RPMI7951 (cell line): ENCODE data around the gene ZDHHC14. TPM values are rescaled to one million over a fixed set of nuclear protein-coding genes. Genes with fewer than 3 reads are reported as not detected.
"Not testable (repeated sequence)": the region's sequence is repeated elsewhere in the genome, so short reads cannot be mapped to it uniquely, and the experiment has no call there.

Experiments
- DNase-seq: peaks from one replicate; pipeline ENCODE4 v3.0.0-alpha.2; 2012; ENCODE audit warnings: low read depth
- total RNA-seq: library from RNA; depleted of rRNA; stranded (reverse); fragments of >200 nt; shearing (Covaris generic); gene quantifications from 2 replicates; pipeline ENCODE4 v1.2.3, GENCODE V29; 2014; rRNA removed

ZDHHC14 gene
- total RNA-seq, 1 experiment from 2014 or later, result 1.8 TPM

DNA sequence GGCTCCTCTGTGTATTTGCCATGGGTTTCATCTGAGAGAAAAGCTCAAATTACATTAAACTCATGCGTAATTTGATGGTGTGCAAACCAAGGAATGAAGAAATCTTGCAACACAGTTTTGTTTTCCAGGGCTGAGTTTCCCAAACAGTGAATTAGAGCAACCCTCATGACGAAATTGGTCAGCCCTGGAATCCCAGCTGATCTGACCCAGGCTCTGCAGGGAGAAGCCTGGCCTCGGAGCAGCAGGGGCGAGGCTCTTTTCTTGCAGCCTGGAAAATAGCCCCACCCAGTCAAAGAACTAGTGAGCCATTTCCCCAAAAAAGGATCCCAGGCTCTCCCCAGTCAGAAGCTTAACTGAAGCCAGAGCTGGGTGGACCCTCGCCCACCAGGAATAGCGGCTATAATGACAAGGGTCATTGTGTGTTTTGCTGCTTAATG is 334.8 kb downstream of the ZDHHC14 start:
- peak; percentile 55 for DNase-seq

DNA sequence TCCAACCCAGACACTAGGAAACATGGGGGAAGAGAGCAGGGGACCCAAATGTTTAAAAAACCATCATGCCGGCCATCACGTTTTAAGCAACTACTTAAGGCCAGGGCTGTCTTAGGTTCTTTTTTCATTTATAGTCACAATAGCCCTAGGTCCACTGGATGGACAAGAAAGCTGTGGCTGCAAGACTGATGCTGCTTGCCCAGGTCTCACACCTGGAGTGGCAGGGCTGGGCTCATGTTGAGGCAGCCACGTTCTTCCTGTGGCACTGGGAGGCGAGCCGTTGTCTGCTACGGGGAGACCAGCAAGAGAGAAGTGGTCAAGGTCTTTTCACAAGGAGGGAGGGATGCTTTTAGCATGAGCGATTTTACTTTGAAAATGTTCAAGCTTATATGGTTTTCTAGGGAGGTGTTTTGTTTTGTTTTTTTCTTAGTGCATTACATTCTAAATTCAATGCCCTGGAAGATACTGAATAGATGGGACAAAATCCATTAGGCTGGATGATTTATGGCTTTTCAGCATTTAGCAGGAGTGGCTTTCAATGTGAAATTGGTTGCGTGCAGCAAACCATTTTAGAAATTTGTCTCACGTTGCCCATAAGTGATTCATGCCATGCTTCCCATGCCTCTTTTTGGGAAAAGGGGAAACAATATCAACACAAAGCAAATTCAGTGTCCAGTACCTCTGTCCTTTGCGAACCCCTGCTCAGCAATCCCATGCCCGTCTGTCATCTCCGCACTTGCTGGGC is 335.4 kb downstream of the ZDHHC14 start:
- no peak for DNase-seq

DNA sequence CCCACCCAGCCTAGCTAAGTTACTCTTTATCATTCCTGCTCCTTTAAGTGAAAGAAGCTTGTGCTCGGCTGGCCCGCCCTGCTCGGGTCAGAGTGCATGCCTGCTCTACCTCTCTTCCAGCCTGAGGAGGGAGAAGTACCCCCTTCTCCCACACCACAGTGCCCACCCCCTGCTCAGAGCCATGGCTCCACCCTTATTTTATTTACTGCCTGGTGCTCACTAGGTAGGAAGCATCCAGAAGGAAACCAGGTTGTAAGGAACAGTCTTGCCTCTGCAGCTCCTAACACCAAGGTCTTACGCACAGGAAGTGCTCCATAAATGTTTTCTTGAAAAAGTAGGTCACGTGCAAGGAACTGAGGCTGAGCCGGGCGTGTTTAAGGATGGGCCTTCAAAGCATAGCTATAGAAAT is 336.4 kb downstream of the ZDHHC14 start:
- DNase-seq, result no peak

DNA sequence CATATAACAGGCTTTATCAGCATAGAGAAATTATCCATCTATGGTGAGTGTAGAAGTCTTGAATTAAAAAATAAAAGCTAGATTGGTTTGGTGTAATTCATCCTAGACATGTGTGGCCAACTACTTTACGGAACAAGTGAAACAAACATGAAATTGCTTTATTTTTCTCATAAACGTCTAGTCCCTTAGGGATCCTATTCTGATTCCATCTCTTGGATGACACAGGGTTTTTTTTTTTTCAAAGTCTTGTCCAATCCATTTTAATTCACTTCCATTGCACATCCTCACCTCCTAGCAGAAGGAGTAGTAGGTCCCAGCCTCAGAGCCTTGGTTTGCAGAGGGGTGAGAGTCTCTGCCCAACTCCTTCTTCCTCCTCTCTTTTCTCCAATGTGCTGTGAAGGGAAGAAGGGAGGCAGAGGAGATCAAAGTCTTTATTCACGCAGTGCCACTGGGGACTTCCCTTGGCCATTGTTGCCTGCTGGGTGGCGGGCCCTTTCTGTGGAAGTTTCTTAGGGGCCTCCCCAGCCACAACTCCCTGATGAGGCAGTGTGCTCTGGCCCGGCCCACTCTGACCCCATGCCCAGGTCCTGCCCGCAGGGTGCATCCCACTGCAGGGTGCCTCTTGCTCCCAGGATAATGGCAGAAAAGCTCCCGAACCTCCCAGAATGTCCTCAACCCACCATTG is 337.7 kb downstream of the ZDHHC14 start:
- DNase-seq, result no peak

DNA sequence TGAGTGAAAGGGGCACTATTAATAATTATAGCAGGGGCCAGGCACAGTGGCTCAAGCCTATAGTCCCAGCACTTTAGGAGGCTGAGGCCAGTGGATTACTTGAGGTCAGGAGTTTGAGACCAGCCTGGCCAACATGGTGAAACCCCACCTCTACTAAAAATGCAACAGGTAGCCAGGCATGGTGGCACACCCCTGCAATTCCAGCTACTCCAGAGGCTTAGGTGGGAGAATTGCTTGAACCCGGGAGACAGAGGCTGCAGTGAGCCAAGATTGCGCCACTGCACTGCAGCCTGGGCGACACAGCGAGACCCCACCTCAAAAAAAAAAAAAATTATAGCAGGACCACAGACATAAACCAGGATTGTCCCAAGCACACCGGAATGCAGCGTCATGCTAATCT is 340.0 kb downstream of the ZDHHC14 start:
- DNase-seq, result not testable (repeated sequence)

DNA sequence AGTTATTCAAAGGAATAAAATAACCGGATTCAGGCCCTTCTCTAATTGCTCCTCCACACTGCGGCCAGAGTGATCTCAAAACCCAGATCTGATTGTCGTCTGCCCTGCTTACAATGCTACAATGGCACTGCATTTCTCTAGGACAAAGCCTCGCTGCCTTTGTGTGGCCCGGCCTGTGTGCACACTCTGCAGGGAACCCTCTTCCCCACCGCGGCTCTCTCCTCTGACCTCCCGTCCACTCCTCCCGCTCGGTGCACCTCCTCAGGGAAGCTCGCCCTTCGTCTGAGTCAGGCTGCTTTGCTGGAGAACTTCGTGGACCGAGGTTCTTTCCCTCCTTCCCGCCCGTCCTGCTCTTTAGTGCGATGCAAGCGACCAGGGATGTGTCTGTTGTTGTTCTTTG is 340.4 kb downstream of the ZDHHC14 start:
- DNase-seq, result no peak

DNA sequence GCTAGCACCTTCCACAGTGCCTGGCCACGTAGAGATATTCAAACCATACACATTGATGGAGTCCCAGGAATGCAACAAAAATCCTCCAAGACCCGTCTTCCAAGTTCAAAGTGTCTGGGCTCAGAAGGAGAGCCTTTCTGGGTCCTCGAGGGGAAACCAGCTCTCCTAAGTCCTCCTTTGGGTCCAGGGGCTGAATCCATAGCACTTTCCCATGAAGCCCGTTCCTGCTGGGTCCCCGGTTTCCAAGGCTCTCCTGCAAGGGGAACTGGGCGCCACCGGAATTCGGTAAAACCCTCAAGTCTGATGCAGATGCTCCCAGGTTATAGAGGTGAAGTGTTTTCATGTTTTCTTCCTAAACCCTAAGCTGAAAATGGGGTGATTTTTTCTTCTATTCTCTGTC is 340.8 kb downstream of the ZDHHC14 start:
- no peak for DNase-seq

DNA sequence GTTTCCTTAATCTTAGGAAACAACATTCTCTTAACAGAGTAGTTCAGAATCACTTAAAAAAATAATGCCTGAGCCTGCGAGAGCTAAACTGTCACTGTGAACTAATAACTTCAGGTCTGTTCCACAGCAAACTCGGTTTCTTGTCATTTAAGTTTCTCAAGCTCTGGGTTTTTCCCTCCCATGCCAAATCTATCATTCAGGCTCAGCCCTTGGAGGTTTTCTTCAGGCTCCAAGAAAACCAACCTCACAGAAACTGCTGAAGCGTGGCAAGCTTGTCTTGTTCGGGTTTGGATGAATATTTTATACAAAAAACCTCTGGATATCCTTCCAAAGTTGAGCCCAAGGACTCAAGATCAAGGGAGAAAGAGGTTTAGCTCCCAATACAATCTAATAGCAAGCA is 342.4 kb downstream of the ZDHHC14 start:
- DNase-seq, result no peak

DNA sequence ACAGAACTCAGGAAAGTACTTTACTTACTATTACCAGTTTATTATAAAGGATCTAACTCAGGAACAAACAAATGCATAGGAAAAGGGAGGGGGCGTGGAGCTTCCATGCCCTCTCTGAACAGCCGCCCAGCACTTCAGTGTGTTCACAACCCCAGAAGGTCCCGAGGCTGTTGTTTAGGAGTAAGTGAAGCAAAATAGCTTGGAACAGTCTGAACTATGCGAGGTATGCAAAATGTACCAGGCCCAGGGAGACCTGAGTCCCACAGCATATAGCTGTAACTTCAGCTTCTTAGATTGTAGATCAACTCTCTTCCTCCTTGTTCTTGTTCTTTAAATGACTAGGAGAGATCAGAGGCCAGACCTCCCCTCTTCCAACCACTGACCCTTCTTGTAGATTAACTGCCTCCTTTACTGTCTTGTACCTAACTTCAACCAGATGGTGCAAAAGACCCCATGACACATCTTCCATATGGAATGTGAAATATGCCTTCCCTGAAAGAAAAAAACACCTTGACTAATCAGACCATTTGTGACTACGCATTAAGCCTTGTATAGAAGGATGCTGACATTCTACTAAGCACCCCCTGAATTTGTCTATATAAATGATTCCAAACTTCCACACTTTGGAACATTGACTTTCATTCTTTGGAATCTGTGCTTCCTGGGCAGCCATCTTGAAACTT is 343.3 kb downstream of the ZDHHC14 start:
- DNase-seq, result no peak

DNA sequence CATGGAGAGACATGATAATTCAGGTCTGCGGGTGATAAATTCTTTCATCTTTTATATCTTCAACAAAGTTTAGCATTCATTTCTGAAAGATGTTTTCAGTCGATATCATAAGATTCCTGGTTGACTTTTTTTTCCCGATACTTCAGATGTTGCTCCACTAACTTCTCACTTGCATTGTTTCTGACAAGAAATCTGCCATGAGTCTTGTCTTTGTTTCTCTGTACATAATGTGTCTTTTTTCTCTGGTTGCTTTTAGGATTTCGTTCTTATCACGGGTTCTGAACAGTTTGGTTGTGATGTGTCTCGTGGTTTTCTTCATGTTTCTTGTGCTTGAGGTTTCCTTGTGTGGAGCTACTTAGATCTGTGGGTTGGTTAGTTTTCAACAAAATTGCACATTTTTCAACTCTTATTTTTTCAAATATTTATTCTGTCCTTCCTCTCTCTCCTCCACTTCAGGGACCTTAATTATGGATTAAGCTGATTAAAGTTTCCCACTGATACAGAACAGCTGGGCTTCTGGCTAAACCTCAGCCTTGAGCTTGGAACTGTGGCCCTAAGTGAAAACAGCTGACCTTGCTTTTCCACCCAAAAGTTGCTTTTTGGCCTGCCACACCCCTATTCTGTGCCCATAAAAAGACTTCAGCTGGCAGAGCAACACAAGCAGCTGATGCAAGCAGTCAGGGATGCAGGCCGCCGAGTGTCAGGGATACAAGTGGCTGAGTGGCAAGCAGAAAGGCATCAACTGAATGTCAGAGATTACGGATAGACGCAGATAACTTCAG is 344.2 kb downstream of the ZDHHC14 start:
- no peak for DNase-seq

DNA sequence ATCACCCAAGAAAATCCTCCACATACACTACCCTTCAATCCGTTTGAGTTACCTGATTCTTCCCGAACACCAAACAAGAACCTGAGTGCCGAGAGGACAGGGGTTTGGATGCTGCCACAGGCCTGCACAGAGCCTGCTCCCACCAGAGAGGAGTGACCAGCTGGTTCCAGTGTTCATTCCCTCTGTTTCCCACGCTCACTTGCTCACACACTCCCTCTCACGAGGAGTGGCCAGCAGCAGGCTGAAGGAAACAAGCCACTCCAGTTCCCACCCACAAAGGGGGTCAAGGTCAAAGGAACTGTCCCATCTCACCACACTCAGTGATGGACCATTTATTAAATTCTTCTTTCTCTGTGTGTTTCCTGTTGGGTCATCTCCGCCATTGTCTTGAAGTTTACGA is 344.8 kb downstream of the ZDHHC14 start:
- no peak for DNase-seq

DNA sequence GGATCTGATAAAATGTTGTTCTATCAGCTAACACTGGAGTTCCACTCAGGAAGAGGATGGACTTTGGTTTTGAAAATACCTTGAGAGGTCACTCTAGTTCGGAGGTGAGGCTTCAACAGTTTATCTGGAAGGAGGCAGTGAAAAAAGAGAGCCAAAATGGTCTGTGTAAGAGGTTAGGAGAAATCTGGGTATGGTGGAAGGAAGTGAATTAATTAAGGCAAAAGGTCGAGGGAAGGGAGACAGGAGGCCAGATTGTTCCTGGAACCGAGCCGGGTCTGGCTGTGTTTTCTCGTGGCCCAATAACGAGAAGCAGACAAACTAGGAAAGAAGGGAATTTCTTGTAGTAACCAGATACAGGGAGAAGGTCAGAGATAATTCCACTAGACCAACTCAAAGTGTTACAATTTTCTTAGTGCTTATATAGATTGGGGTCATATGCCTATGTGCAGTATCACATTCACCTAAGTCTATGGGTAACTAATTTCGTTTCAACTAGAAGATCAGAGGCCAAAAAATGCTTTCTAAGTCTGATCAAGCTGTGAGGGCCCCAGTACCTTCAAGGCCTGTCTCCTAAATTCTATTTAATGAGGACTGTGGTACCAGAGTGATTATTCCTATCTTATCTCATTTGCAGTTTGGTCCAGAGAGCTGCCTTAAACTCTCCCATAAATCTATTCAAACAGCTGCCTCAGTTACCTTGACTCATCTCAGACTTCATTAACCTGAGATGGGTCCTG is 346.1 kb downstream of the ZDHHC14 start:
- no peak for DNase-seq

Other genes starting within 250 kb of the ZDHHC14 start
- 8.2 and 9.3 TPM in 2 replicates for gene TMEM242, start 57.7 kb upstream of the ZDHHC14 start, total RNA-seq